ENCODE measurements around the gene IL1R2.

IL1R2 gene

DNA sequence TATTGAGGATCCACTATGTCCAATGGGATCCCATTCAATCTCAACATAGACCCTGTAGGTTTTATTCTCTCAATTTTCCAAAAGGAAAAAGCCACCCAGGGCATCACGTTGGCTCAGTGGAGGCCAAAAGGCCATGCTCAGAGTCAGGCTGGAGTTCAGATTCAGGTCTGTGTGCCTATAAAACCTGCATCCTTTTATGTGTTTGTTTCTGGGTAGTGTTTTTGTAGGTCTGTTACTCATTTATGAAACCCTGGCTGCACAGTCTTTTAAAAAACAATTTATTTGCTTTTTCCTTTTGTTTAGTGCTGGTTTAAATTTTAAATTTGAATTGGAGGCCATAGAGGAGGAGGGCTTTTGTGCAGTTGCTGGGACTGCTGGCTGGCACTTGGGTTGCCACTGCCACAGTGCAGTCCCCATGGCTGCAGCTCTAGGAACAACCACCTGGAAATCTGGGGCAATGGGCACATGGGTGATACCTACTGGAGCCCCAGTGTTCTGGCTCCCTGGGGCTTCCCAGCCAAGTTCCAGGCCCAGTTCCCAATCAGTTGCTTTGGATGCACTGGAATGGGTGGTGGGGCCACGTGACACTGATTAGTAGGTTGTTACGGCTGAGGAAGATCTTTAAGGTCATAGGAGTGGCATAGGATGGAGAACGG is 31.3 kb downstream of the IL1R2 start:
- no peak for DNase-seq (ENCODE audit: low read depth)

DNA sequence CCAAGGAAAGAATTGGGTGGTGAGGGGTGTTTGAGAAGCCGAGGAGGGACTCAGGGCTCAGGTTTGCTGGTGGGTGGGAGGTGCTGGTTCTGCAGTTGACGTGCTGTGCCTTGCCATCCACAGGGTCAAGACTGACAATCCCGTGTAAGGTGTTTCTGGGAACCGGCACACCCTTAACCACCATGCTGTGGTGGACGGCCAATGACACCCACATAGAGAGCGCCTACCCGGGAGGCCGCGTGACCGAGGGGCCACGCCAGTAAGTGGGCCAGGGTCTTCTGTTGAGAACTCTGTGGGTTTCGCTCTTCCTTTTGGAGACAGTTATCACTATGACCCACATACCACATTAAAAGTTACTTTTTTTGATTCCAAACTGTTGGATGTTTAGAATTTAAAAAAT is 32.6 kb downstream of the IL1R2 start:
- DNase-seq (ENCODE audit: low read depth): no peak

DNA sequence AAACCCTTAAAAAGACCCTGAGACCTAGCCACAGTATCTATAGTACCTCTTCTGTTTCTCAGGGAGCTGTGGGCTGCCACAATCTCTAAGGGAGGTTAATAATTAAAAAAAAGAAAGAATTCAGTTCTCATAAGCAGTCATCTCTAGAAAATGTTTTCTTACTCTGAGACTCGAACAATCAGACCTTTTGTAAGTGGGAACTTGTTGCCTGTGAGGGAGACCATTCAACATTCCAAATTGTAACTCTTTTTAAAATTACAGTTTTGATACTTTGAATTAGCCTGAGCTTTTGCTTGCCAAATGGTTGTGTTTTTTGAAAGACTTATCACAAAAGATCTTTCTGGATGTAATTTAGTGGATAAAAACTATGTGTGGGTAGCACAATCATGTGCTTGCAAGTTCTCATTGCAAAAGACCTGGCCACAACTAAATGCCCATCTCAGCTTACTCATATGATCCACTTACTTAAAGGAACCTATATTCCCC is 33.3 kb downstream of the IL1R2 start:
- DNase-seq (ENCODE audit: low read depth): peak; percentile 69

DNA sequence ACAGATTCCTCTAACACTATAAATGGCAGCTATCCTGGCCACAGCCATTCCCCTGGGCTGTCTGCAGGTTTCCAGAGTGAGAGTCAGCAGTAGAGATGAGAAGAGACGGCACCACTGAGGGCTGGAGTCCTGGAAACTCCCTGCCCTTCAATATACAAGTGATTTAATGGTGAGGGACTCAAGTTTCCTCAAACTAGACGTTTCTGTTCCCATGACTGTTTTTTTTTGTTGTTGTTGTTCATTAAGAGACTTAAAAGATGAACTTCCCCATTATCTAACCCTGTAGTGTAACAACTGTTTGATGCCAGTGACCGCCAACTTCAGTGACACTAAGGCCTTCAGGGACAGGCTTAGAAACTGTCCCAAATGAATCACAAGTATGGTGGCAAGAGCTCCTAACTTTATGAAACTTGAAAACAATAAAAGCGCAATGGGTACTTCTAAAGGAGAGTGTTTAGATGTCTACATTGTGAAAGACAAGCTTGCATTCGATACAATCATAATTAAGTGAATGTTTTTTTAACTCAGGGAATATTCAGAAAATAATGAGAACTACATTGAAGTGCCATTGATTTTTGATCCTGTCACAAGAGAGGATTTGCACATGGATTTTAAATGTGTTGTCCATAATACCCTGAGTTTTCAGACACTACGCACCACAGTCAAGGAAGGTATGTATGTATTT is 34.0 kb downstream of the IL1R2 start:
- DNase-seq (ENCODE audit: low read depth): no peak

DNA sequence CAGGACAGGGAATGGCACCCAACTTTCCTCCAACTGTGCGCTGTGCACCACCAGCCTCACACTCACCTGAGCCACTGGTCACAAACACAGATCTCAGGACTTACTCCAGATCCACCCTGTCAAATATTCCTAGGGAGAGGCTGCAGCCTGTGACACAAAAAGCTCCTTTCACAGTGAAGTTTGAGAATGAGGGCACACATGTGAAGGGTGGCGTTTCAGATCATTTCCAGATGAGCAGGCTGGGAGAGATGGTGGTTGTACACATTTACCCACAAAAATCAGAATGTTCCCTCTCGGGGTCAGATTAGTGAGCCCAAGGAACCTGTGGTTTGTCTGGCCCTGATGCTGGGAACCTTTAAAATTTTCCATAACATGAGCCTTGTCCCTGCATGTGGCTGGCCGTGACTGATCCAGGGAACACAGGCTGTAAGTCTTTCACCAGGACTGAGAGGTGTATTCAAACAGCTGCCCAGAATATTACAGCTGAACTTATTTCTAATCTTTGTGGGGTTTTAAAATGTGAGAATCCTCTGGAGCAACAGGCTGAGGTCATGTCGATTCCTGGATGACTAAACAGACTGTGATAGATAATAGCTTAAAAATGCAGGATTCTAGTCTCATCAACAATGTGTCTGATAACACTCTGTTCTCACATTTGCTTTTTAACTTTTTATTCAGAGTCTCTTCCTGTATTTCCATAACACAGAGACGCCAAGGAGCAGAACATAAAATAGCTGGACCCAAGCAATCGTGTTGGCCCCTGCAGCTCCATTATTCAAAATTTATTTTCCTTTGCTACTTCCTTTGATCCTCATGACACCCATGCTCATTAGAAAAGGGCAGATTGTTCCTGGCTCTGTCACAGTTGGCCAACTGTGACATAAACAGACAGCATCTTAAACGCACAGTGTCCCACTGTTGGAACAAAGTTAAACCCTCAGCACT is 35.5 kb downstream of the IL1R2 start:
- no peak for DNase-seq (ENCODE audit: low read depth)

DNA sequence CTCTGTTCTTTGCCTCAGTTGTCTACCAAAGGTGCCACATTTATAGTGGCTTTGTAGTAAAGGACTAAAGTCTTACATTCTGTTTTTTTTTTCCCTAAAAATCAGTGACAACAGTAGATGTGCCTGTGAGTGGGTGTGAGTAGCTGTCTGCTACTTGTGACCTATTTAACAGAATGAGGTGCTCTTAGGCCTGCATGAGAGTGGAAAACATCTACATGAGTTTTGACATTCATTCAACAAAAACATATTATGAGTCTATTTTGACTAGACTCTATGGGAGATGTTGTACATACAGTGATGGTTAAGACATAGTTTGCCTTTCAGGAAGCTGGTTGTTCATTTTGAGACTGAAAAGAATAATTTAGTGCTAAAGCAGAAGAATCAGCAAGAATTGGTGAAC is 36.7 kb downstream of the IL1R2 start:
- no peak for DNase-seq (ENCODE audit: low read depth)

DNA sequence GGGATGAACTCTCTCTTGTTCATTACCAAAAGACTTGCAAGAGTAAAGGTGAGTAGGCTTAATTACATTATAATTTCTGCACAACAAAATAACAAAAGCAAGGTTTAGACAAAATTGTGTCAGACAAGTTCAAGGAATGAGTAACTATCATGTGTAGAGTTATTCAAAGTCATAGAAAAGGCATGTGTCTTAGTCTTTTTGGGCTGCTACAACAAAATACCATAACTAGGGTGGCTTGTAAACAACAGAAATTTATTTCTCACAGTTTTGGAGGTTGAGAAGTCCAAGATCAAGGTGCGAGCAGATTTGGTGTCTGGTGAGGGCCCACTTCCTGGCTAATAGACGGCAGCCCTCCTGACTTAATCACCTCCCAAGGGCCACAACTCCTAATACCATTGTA is 37.6 kb downstream of the IL1R2 start:
- DNase-seq (ENCODE audit: low read depth): no peak

DNA sequence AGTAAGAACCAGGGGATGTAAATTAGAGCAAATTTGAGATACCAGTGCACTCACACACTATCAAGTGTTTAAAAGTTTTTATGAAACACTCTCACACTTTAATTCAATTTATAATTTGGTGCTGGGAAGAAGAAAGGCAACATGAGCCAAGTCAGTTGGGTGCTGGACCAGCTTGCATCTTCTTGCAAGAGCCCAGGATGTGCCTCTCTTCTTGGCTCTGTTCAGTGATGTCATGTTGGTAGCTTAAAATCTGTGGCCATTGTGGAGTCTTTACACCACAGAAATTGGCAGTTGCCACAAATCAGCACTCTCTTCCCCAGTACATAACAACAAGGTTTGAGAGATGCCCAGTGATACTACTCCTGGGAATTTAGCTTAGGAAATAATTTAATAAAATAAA is 38.2 kb downstream of the IL1R2 start:
- no peak for DNase-seq (ENCODE audit: low read depth)

DNA sequence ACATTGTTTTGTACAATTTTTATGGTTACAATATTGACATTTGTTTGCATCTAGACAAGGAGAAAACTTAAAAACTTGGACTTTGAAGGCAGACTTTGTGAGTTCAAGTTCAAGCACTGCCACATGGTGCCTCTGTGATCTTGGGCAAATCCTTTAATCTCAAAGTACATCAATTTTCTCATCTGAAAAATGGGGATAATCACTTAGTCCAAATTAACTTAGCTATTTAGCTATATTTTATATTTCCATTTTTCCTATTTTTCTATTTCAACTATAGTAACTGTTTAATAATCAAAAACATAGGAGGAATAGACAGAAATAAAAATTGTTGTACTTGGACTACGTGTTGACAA is 38.7 kb downstream of the IL1R2 start:
- no peak for DNase-seq (ENCODE audit: low read depth)

DNA sequence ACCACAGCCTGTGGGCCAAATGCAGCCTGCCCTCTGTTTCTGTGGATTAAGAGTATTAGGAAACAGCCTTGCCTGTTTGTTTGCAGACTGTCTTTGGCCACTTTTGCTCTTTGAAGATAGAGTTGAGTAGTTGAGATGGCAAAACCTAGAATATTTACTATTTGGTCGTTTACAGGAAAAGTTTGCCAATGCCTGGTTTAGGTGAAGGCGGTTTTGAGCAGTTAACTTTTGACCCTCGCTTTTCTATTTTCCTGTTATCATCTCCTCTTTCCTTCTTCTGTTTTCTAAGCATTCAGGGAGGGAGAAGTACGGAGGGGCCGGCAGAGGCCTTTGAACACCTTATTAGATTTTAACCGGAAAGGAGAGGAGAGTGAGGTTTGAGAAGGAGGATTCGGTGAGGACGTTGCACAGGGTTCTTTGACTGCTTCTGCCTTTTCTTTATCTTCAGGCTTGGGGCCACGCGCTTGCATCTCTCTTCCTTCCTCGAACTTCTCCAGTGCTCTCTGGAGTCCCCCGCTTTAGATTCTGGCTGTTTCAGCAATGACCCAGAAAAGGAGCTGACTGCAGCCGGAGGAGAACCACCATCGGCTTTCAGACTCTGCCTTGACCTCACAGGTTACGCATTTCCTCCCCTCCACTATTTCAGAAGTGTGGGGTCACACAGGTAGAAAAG is 39.2 kb downstream of the IL1R2 start:
- DNase-seq (ENCODE audit: low read depth): no peak

DNA sequence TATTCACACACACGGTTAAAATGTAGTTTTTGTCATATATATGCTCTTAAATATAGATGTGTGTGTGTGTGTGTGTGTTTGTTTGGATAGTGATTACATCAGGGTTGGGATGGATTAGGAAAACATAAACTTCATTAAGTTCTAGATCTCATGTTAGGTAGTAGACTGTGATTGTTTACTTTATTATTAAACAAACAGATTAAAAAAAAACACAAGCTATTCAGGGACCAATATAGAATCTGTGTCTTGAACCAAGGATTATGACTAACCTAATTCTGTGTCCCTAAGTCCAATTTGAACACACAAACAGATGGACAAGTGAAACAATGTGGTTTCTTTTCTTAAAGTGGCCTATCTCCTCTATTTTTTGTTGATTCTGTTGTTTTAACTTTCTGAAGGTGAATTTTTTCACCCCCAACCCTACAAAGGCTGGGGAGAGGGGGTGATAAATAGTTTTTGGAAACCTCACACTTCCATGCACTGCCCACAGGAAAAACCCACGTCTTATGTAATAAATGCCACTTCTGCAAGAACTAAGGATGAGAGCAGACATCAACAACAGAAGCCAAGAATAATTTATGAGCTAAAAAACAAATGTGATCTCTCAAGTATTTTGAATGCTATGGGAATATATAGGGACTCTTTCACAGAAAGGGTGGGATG is 40.7 kb downstream of the IL1R2 start:
- DNase-seq (ENCODE audit: low read depth): no peak

DNA sequence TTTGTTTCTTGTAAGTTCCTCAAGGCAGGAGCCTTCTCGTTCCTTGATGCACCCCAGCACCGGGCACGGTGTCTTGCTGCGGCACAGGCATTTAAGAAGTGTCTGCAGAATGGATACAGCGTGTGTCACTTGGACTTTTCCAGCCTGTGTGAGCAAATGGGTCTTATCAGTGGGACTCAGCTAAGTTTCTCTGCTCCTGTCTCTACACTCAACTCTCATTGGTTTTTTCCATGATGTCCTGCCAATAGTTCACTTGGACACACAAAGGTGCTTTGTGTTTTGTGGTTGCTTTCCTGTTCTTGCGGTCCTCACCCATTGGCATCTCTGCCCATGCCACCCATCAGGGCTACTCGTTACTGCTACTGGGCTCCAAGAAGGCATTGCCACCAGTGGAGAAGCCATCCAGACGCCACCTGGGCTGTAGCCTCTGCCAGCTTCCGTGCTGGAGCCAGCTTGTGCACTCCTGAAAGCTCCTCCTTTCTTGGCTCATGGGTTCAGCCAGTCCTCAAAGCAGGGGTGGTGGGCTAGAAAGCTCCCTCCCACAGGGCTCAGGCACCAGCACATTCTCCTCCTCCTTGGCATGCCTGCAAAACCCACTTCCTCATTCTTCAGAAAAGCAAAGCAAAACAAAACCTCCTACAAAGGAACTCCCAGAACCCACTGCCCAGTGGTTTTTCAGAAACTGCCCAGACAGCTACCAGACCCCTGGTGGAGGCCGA is 41.4 kb downstream of the IL1R2 start:
- no peak for DNase-seq (ENCODE audit: low read depth)

DNA sequence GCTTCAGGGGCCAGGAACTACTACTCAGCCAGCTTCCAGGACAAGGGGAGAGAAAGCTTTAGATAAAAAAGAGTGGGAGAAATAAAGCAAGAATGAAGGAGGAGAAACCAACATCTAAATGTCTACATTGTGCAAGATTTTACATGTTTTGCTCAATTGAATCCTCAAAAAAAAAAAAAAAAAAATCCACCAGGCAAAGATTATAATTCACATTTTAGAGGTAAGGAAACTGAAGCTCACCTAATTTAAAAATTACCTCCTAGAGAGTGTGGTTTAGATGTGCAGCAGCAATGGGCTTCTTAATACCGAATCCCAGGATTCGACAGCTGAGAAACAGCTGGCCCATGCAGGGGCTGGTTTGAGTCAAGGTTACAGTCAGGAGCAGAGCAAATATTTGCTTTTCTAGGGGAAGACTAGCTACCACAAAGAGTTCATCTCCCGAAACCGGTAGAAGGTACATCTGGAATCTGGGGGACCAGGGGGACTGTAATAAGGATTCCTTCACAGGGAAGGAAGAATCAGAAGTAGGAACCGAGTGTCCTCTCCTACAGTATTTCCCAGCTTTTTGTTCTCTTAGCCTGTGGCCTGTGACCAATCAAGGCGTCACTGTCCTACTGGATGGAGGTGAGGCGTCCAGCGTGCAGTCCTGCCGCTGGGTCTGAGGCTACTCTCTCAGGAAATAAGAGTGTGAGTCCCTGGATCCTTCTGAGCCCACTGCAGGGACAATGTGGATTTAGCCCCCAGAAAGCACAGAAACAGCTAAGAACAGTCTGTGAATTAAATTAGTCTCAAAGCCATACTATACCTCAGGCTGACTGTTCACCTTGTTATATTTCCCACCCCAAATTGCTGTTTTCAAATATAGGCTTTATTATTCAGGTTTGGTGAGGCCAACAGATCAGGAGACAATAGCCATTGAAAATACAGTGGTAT is 42.3 kb downstream of the IL1R2 start:
- DNase-seq (ENCODE audit: low read depth): no peak

DNA sequence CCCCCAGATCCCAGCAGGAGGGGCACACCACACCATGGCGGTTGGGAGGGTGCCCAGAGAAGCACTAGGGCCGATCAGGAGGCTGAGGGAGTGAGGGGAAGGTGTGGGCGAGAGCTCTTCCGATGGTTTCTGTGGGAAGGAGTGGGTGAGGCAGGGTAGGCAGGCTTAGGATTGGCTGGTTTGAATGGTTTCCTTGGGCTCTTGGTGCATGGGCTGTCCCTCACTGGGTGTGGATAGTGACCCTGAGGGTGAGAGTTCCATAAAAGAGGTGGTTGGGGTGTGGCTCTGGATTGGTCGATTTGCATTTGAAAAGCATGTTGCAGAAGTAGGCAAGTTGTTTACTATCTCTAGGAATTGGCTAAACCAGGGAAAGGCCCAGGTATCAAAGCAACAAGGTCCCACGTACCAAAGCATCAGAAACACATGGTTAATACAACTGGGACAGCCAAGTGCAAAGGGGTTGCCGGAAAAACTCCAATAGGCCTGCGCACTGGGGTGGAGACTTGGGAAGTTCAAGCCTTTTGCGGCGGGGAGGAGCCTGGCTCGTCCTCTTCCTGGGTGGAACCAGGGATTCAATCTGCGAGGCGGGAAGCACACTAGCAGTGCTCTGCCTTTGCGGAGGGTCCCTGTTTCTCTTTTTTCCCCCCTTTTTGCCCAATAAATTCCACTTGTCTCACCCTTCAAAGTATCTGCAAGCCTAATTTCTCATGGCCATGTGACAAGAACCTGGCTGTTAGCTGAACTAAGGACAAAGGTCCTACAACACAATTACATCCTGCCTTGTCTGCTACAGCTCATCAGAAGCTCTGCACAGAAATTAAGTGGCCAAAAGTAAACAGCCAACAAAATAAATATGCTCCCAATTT is 43.2 kb downstream of the IL1R2 start:
- DNase-seq (ENCODE audit: low read depth): no peak

DNA sequence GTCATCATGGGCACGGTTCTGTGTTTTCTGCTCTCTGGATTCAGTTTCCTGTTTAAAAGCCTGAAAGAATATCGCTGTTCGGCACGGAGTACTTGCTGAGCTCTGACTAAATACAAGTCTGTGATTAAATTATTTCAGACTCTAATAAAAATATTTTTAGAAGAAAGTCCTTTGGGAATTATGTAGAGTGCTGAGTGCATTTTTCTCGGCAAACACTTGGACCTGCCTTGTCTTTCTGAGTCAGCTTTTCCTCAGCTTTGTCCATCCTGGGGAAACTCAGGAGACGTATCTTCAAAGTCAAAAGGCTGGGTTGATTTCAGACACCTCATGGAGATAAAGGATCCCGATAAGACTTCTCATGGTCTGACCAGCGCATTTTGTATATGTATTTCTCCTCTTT is 45.9 kb downstream of the IL1R2 start:
- DNase-seq (ENCODE audit: low read depth): peak; percentile 87

DNA sequence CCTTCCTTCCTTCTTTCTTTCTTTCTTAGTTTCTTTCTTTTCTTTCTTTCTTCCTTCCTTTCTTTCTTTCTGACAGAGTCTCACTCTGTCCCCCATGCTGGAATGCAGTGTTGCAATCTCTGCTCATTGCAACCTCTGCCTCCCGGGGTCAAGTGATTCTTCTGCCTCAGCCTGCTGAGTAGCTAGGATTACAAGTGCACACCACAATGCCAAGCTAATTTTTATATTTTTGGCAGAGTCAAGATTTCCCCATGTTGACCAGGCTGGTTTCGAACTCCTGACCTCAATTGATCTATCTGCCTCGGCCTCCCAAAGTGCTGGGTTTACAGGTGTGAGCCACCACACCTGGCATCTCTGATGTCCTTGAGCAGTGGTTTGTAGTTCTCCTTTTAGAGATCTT is 48.5 kb downstream of the IL1R2 start:
- no peak for DNase-seq (ENCODE audit: low read depth)

DNA sequence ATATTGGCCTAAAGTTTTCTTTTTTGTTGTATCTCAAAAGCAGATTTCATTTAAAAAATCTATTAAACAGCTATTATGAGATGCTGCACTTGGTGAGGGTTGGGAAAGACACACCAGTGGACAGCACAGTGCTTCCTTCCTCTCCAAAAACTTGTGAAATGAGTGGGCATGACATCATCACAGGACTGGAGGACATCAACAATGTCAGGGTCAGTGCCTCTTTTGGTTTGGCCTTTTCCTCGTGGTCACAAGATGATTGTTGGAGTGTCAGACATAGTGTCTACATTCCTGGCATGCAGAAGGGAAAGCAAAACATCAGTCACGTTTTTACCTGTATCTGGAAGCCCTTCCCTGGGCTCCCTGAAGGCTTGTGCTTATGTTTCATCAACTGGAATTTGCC is 49.6 kb downstream of the IL1R2 start:
- DNase-seq (ENCODE audit: low read depth): no peak

DNA sequence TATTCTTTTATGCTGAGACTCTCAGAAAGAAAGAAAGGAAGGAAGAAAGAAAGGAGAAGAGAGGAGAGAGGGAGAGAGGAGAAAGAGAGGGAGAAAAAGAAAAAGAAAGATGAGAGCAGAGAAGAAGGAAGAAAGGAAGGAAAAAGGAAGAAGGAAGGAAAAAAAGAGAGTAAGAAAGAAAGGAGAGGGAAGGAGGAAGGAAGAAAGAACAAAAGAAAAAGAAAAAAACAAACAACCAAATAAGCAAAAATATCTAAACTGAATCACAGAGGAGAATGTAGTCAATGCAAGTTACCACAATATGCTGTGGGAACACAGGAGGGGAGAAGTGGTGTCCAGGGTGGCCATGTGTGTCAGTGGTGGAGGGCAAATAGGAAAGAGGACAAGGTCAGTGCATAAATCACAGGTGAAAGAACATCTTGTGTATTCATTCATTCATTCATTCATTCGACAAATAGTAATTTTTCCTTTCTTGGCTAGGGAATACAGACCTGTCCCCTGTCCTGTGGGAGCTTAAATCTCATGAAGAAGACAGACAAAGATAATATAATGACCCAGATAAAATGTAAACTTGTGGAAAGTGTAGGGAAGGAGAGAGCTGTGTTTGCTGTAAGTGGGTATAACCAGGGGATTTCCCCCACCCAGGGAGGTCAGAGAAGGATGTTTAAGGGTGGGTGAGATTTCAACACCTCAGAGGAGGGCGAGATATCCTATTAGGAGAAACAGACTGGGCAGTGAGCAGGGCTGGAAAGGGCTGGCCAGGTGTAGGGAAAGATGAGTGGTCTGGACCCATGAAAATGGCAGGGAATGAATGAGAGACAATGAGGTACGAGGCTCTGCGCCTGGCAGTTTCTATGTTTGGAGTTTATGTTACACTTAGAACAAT is 50.7 kb downstream of the IL1R2 start:
- DNase-seq (ENCODE audit: low read depth): no peak

Measured in stromal cell of bone marrow (primary cell).